H1 (cell line): ENCODE results near the gene PRR4. TPM values are rescaled to one million over a fixed set of nuclear protein-coding genes. Genes with fewer than 3 reads are reported as not detected.

Experiments used
- GABPA ChIP-seq: IDR thresholded peaks from 2 replicates; pipeline ENCODE4 v1.6.1; 2011; ENCODE audit warnings: mild to moderate bottlenecking, low read length, moderate library complexity, borderline replicate concordance; ENCODE audit not compliant: insufficient read depth
- polyA plus RNA-seq, 7 experiments: library from polyadenylated mRNA; depleted of rRNA in 3 of 7; stranded (reverse) in 5 of 7; unstranded in 2 of 7; fragments of >200 nt in 5 of 7; fragments of 200-250 nt in 2 of 7; gene quantifications; 1 replicate in 5 of 7; 2 replicates in 1 of 7; 4 replicates in 1 of 7; pipeline versions ENCODE4 v1.2.1 to v1.2.3, GENCODE V29; 2011 to 2013; ENCODE audit warnings: missing spikeins in 2 of 7, mixed read lengths in 2 of 7
- total RNA-seq: library from RNA; stranded (reverse); fragmentation: NEBNext Ultra II Directional; extraction: Animal tissue kit (Norgen Biotek cat#: 25700); gene quantifications from 2 replicates; pipeline ENCODE4 v1.2.1, GENCODE V29; 2021

Gene PRR4
- total and polyA plus RNA-seq, 2 of the 8 experiments (the other 6 are each of a cell fraction or from before 2014, with no cell fraction given), result 11.2 TPM; not detected in 1

- TF ChIP-seq GABPA, result no peak
- TF ChIP-seq, all 59 proteins: peak for 0
Observed at GRCh38 chr12:10811883-10812536, 37.3 kb downstream of the PRR4 start (continued).
